ENCODE data around the gene RPL37. TPM values are rescaled to one million over a fixed set of nuclear protein-coding genes. Genes with fewer than 3 reads are reported as not detected.
A peak's percentile ranks its signal among the peaks of the same experiment; 100 is the strongest.

The RPL37 gene
- total RNA-seq, 3 donors from 2014 or later (not counting 1 experiment from before 2014, with no cell fraction given), result 961 to 1,288 (median 1,179) TPM

DNA sequence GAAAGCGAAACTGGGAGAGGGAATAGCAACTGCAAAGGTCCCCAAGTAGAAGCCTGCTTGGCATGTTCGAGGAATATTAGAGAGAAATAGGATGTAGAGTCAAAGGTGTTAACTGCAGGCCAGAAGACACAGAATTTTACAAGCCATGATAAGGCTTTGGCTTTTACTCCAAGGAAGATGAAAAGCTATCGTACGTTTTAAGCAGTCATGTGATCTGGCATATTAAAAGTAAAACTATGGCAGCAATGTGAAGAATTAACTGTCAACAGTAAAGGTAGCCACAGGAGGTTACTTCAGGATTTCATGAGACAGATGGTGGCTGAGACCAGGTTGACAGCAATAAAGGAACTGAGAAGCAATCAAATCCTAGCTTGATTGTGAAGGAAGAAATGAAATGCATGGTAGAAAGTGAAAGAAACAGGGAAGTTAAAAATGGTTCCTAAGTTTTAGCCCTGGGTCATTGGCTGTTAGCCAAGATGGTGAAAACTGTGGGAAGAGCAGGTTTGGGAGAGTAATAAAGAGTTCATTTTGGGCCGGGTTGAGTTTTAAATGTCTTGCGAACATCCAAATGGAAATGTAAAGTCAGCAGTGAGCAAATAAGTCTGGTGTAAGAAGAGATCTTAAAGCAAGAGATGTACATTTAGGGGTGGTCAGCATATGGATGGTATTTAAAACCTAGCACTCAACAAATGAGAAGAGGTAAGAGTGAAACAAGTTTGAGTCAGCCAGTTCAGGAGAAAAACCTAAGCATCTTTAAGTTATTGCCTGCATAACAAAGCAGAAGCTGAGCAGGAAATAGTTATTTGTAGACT, 59.0 kb downstream of the RPL37 start:
- Histone ChIP-seq H3K27me3 (ENCODE audit: control insufficient read depth, insufficient read depth, low read length) (no peaks in the 10 kb centered on the region), H3K36me3 (ENCODE audit: control insufficient read depth, insufficient read depth, low read length) (peaks cover 47% of the 10 kb centered on the region), H3K4me3 (ENCODE audit: low read length) (no peak overlapping the region), H3K9me3 (ENCODE audit: control insufficient read depth, insufficient read depth, low read length) (no peaks in the 10 kb centered on the region), H3K27ac (ENCODE audit: low read length) (no peak overlapping the region), H3K4me1 (ENCODE audit: control insufficient read depth, insufficient read depth, low read length) (no peaks in the 10 kb centered on the region)
- Mint-ChIP-seq H3K4me1 (peaks cover 32 to 33% of the 10 kb centered on the region in 2 donors), H3K9me3 (no peaks in the 10 kb centered on the region), H3K4me3 (no peak overlapping the region), H3K27ac (peak overlapping the region; percentile 19 to 27), H3K36me3 (peaks cover 15% of the 10 kb centered on the region), H3K27me3 (ENCODE audit: low read depth in 2 of 2) (no peaks in the 10 kb centered on the region)
- no peak for ATAC-seq
- TF ChIP-seq, protein P1, sequence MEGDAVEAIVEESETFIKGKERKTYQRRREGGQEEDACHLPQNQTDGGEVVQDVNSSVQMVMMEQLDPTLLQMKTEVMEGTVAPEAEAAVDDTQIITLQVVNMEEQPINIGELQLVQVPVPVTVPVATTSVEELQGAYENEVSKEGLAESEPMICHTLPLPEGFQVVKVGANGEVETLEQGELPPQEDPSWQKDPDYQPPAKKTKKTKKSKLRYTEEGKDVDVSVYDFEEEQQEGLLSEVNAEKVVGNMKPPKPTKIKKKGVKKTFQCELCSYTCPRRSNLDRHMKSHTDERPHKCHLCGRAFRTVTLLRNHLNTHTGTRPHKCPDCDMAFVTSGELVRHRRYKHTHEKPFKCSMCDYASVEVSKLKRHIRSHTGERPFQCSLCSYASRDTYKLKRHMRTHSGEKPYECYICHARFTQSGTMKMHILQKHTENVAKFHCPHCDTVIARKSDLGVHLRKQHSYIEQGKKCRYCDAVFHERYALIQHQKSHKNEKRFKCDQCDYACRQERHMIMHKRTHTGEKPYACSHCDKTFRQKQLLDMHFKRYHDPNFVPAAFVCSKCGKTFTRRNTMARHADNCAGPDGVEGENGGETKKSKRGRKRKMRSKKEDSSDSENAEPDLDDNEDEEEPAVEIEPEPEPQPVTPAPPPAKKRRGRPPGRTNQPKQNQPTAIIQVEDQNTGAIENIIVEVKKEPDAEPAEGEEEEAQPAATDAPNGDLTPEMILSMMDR (IDR thresholded peaks at IDR 0.05), result no peak
- intact Hi-C loops (cut with micrococcal nuclease), result no loop called here
- DNase-seq, result no peak
- 91% methylated on average over 6 of the region's 6 CpGs for WGBS (ENCODE audit: insufficient coverage)

Other genes with a start within 250 kb of the RPL37 start
- 100 to 1,000 TPM; 112 to 126 (median 117) TPM for gene PTGER4, start 155.3 kb downstream of the RPL37 start, total RNA-seq
- 10 to 100 TPM in 2 of 3 donors, 1 to 10 TPM in 1; 7.3 to 11.4 (median 10.0) TPM for gene TTC33, start 79.3 kb downstream of the RPL37 start, total RNA-seq
- 100 to 1,000 TPM; 120 to 165 (median 122) TPM for gene PRKAA1, start 36.8 kb downstream of the RPL37 start, total RNA-seq
- 1 to 10 TPM; 3.4 to 5.2 (median 3.9) TPM for gene CARD6, start 6.1 kb upstream of the RPL37 start, total RNA-seq
- gene C7, start 74.3 kb upstream of the RPL37 start, total RNA-seq, result not detected
- gene MROH2B, start 236.1 kb upstream of the RPL37 start, total RNA-seq, result not detected